ENCODE measurements around the gene CYB561.

The CYB561 gene

DNA sequence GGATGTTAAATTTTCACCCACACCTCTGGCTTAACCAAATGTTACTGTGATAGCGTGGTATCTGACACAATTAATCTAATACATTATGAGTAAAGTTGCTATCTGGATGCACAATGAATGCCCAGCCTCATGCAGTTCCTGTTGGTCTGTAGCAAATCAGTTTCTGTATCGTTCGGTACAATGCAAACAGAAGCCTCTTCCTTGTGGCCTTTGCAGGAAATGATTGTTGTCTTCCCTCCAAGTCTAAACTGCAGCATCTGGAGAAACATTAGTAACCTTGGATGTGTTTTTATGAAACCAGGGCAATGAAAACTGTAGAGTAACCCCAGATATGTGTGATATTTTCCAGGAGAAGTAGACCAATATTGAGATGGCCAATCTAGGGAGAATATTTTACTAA, 46.8 kb downstream of the CYB561 start:
- TF ChIP-seq CTCF (conservative IDR thresholded peaks at IDR 0.05; ENCODE audit: low read length) (no peak), EZH2phosphoT487 (IDR thresholded peaks at IDR 0.05; ENCODE audit: borderline replicate concordance) (no peak)
- no peak overlapping the region for H3K4me2 ChIP-seq (ENCODE audit: low read depth, low read length, poor library complexity, severe bottlenecking)
- no peaks in the 10 kb centered on the region for H3F3A ChIP-seq (ENCODE audit: low read depth)
- H3K27me3 ChIP-seq (ENCODE audit: insufficient read depth, low read length, poor library complexity, severe bottlenecking), result no peaks in the 10 kb centered on the region
- H4K20me1 ChIP-seq (ENCODE audit: insufficient read depth, low read length, poor library complexity, severe bottlenecking), result no peaks in the 10 kb centered on the region
- no peaks in the 10 kb centered on the region for H3K4me1 ChIP-seq (ENCODE audit: insufficient read depth, low read length, poor library complexity, severe bottlenecking)
- H3K9ac ChIP-seq (ENCODE audit: low read depth, low read length, poor library complexity, severe bottlenecking), result no peak overlapping the region
- no peaks in the 10 kb centered on the region for H3K9me2 ChIP-seq (replicated peaks; ENCODE audit: low read depth, low read length)
- no peak overlapping the region for H2AFZ ChIP-seq (ENCODE audit: low read length)
- no peaks in the 10 kb centered on the region for H3K36me3 ChIP-seq (ENCODE audit: insufficient read depth, low read length)
- no peaks in the 10 kb centered on the region for H3K79me2 ChIP-seq (ENCODE audit: insufficient read depth, low read length)
- no peaks in the 10 kb centered on the region for H3K9me3 ChIP-seq (ENCODE audit: insufficient read depth, low read depth, low read length)
- no peak overlapping the region for H3K4me3 ChIP-seq (ENCODE audit: low read length, poor library complexity, severe bottlenecking)

DNA sequence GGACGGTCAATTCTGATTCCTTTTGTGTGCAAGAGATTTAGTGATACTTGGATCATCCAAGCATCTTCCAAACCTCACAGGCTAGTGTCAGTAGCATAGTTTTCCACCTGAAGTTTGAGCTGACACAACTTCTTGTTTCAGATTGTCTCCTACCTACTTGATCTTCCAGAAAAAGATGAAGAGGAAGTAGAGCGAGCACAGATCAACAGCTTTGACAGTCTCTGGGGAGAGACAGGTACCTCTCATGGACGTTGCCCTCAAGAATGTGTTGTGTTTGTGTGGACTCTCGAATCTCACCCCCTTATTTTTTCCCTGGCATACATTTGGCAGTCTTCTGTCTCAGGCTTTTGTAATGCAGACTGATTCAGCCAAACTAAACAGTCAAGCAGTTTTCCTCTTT, 47.4 kb downstream of the CYB561 start:
- H3K4me1 ChIP-seq (ENCODE audit: insufficient read depth, low read length, poor library complexity, severe bottlenecking), result no peaks in the 10 kb centered on the region
- no peaks in the 10 kb centered on the region for H3K9me2 ChIP-seq (replicated peaks; ENCODE audit: low read depth, low read length)
- no peaks in the 10 kb centered on the region for H3F3A ChIP-seq (ENCODE audit: low read depth)
- no peaks in the 10 kb centered on the region for H3K9me3 ChIP-seq (ENCODE audit: insufficient read depth, low read depth, low read length)
- H3K27me3 ChIP-seq (ENCODE audit: insufficient read depth, low read length, poor library complexity, severe bottlenecking), result no peaks in the 10 kb centered on the region
- TF ChIP-seq CTCF (conservative IDR thresholded peaks at IDR 0.05; ENCODE audit: low read length), result no peak
- TF ChIP-seq EZH2phosphoT487 (IDR thresholded peaks at IDR 0.05; ENCODE audit: borderline replicate concordance), result no peak
- H3K4me3 ChIP-seq (ENCODE audit: low read length, poor library complexity, severe bottlenecking), result no peak overlapping the region
- no peak overlapping the region for H2AFZ ChIP-seq (ENCODE audit: low read length)
- no peaks in the 10 kb centered on the region for H3K79me2 ChIP-seq (ENCODE audit: insufficient read depth, low read length)
- no peaks in the 10 kb centered on the region for H3K36me3 ChIP-seq (ENCODE audit: insufficient read depth, low read length)
- no peak overlapping the region for H3K4me2 ChIP-seq (ENCODE audit: low read depth, low read length, poor library complexity, severe bottlenecking)
- no peak overlapping the region for H3K9ac ChIP-seq (ENCODE audit: low read depth, low read length, poor library complexity, severe bottlenecking)
- no peaks in the 10 kb centered on the region for H4K20me1 ChIP-seq (ENCODE audit: insufficient read depth, low read length, poor library complexity, severe bottlenecking)

DNA sequence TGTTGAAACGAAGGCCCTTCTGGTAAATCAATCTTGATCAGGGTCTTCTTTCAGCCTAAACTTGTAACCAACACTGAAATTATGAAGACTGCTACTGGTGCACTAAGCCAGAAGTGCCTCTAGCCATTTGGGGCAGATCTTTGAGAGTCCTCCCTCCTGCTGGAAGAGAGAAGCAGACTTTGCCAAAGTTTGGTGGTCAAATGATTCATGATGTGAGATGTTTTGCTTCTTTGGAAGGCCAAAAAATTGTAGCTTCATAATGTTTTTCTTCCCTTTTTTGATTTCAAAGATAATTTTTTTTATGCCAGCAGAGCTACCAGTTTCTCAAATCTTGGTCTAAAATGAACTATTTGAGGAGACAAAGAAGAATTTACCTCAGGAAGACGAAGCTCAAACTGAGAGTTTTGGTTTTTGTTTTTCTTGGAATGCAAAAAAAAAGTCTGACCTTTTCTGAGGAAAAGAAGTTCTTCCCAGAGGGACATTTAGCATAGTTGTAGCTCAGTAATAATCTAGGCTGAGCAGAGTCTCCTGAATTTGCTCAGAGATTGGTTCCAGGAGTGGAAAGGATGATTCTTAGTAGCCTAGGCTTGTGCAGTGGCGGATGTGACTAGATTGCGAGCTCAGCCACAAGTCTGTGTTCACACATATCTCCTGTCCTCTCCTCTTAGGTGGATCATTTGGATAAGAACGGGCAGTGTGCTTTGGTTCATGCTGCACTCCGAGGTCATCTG, 50.9 kb downstream of the CYB561 start:
- no peaks in the 10 kb centered on the region for H3K4me1 ChIP-seq (ENCODE audit: insufficient read depth, low read length, poor library complexity, severe bottlenecking)
- H3F3A ChIP-seq (ENCODE audit: low read depth), result no peaks in the 10 kb centered on the region
- H3K9ac ChIP-seq (ENCODE audit: low read depth, low read length, poor library complexity, severe bottlenecking), result no peak overlapping the region
- TF ChIP-seq CTCF (conservative IDR thresholded peaks at IDR 0.05; ENCODE audit: low read length) (no peak), EZH2phosphoT487 (IDR thresholded peaks at IDR 0.05; ENCODE audit: borderline replicate concordance) (no peak)
- no peaks in the 10 kb centered on the region for H3K9me2 ChIP-seq (replicated peaks; ENCODE audit: low read depth, low read length)
- H3K79me2 ChIP-seq (ENCODE audit: insufficient read depth, low read length), result no peaks in the 10 kb centered on the region
- no peak overlapping the region for H2AFZ ChIP-seq (ENCODE audit: low read length)
- peaks cover 3% of the 10 kb centered on the region; the same call in 1 of the 2 replicates for H3K36me3 ChIP-seq (ENCODE audit: insufficient read depth, low read length)
- H3K9me3 ChIP-seq (ENCODE audit: insufficient read depth, low read depth, low read length), result no peaks in the 10 kb centered on the region
- no peaks in the 10 kb centered on the region for H4K20me1 ChIP-seq (ENCODE audit: insufficient read depth, low read length, poor library complexity, severe bottlenecking)
- no peak overlapping the region for H3K4me2 ChIP-seq (ENCODE audit: low read depth, low read length, poor library complexity, severe bottlenecking)
- no peaks in the 10 kb centered on the region for H3K27me3 ChIP-seq (ENCODE audit: insufficient read depth, low read length, poor library complexity, severe bottlenecking)
- no peak overlapping the region for H3K4me3 ChIP-seq (ENCODE audit: low read length, poor library complexity, severe bottlenecking)

All from Loucy (cell line).